OCI-LY1 (cell line): ENCODE results near the gene PPIP5K1.

Experiments
- H2AFZ ChIP-seq: fragments of 200-600 bp; sonication (generic), shearing (Covaris generic); 2 replicates; pipeline ENCODE4 v1.6.0; 2014; ENCODE audit warnings: antibody characterized with exemption, mild to moderate bottlenecking, low read length
- H3F3A ChIP-seq: fragments of 200-600 bp; sonication (generic), shearing (Covaris generic); 2 replicates; pipeline ENCODE4 v1.6.0; 2014; ENCODE audit warnings: mild to moderate bottlenecking, antibody characterized with exemption, low read length, moderate library complexity; ENCODE audit not compliant: insufficient read depth
- H3K27ac ChIP-seq: fragments of 200-600 bp; sonication (generic); 2 replicates; pipeline ENCODE4 v1.5.1; 2014; ENCODE audit warnings: low read length, mixed run types, mild to moderate bottlenecking, low read depth; ENCODE audit not compliant: poor library complexity, severe bottlenecking
- H3K27me3 ChIP-seq: fragments of 200-600 bp; sonication (generic); 2 replicates; pipeline ENCODE4 v1.6.0; 2014; ENCODE audit warnings: antibody characterized with exemption, mild to moderate bottlenecking, low read length, moderate library complexity; ENCODE audit not compliant: insufficient read depth
- H3K36me3 ChIP-seq: fragments of 200-600 bp; sonication (generic); 2 replicates; pipeline ENCODE4 v1.6.1; 2014; ENCODE audit warnings: mild to moderate bottlenecking, antibody characterized with exemption, low read length, moderate library complexity, mixed read lengths; ENCODE audit not compliant: insufficient read depth
- H3K4me1 ChIP-seq: fragments of 200-600 bp; sonication (generic); 2 replicates; pipeline ENCODE4 v1.5.1; 2014; ENCODE audit warnings: mild to moderate bottlenecking, low read length, moderate library complexity; ENCODE audit not compliant: insufficient read depth, severe bottlenecking
- H3K4me2 ChIP-seq: fragments of 200-600 bp; sonication (generic), shearing (Covaris generic); 2 replicates; pipeline ENCODE4 v1.6.1; 2014; ENCODE audit warnings: low read length
- H3K4me3 ChIP-seq: fragments of 200-600 bp; sonication (generic); 2 replicates; pipeline ENCODE4 v1.5.1; 2014; ENCODE audit warnings: low read length, low read depth, mild to moderate bottlenecking, mixed read lengths; ENCODE audit not compliant: poor library complexity, severe bottlenecking
- H3K79me2 ChIP-seq: fragments of 200-600 bp; shearing (Covaris generic); 2 replicates; pipeline ENCODE4 v1.6.1; 2016; ENCODE audit warnings: mixed run types, low read length, mixed read lengths; ENCODE audit not compliant: insufficient read depth
- H3K9ac ChIP-seq: fragments of 200-600 bp; sonication (generic), shearing (Covaris generic); 2 replicates; pipeline ENCODE4 v1.6.1; 2014; ENCODE audit warnings: mild to moderate bottlenecking, low read length, mixed read lengths
- H3K9me2 ChIP-seq: fragments of 200-600 bp; sonication (generic), shearing (Covaris generic); 2 replicates; pipeline ENCODE4 v1.6.1; 2014; ENCODE audit warnings: low read depth, mild to moderate bottlenecking, low read length, mixed read lengths
- H3K9me3 ChIP-seq: fragments of 200-600 bp; shearing (Covaris generic); 2 replicates; pipeline ENCODE4 v1.6.1; 2014; ENCODE audit warnings: low read length, mixed read lengths
- H4K20me1 ChIP-seq: fragments of 200-600 bp; sonication (generic), shearing (Covaris generic); 2 replicates; pipeline ENCODE4 v1.6.0; 2016; ENCODE audit warnings: mild to moderate bottlenecking, low read length; ENCODE audit not compliant: insufficient read depth
- EZH2 ChIP-seq: fragments of 200-600 bp; sonication (generic), shearing (Covaris generic); IDR thresholded peaks from 2 replicates; pipeline ENCODE4 v1.8.0; 2017; ENCODE audit warnings: borderline replicate concordance, mixed run types, mild to moderate bottlenecking, antibody characterized with exemption, low read length, moderate library complexity, mixed read lengths
- TF ChIP-seq, protein P1 (sequence below): fragments of 200-600 bp; sonication (generic), shearing (Covaris generic); IDR thresholded peaks from 2 replicates; pipeline ENCODE4 v1.5.1; 2017; ENCODE audit warnings: mild to moderate bottlenecking, antibody characterized with exemption, low read length, moderate library complexity, mixed read lengths

PPIP5K1 gene

DNA sequence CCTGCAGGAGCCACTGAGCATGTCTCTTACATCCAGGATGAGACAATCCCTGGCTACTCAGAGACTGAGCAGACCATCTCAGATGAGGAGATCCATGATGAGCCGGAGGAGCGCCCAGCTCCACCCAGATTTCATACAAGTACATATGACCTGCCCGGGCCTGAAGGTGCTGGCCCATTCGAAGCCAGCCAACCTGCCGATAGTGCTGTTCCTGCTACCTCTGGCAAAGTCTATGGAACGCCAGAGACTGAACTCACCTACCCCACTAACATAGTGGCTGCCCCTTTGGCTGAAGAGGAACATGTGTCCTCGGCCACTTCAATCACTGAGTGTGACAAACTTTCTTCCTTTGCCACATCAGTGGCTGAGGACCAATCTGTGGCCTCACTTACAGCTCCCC, 66.4 kb downstream of the PPIP5K1 start:
- Histone ChIP-seq H3K9ac (no peak overlapping the region), H3K4me1 (peaks cover 10% of the 10 kb centered on the region), H3K36me3 (peaks cover 16% of the 10 kb centered on the region; the same call in 1 of the 2 replicates), H2AFZ (no peak overlapping the region), H3K9me2 (no peaks in the 10 kb centered on the region), H3F3A (no peaks in the 10 kb centered on the region), H3K27me3 (no peaks in the 10 kb centered on the region), H3K79me2 (no peaks in the 10 kb centered on the region), H4K20me1 (no peaks in the 10 kb centered on the region), H3K9me3 (no peaks in the 10 kb centered on the region), H3K4me3 (no peak overlapping the region), H3K27ac (no peak overlapping the region), H3K4me2 (no peak overlapping the region)
- TF ChIP-seq, protein P1, sequence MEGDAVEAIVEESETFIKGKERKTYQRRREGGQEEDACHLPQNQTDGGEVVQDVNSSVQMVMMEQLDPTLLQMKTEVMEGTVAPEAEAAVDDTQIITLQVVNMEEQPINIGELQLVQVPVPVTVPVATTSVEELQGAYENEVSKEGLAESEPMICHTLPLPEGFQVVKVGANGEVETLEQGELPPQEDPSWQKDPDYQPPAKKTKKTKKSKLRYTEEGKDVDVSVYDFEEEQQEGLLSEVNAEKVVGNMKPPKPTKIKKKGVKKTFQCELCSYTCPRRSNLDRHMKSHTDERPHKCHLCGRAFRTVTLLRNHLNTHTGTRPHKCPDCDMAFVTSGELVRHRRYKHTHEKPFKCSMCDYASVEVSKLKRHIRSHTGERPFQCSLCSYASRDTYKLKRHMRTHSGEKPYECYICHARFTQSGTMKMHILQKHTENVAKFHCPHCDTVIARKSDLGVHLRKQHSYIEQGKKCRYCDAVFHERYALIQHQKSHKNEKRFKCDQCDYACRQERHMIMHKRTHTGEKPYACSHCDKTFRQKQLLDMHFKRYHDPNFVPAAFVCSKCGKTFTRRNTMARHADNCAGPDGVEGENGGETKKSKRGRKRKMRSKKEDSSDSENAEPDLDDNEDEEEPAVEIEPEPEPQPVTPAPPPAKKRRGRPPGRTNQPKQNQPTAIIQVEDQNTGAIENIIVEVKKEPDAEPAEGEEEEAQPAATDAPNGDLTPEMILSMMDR: no peak
- no peak for TF ChIP-seq EZH2

DNA sequence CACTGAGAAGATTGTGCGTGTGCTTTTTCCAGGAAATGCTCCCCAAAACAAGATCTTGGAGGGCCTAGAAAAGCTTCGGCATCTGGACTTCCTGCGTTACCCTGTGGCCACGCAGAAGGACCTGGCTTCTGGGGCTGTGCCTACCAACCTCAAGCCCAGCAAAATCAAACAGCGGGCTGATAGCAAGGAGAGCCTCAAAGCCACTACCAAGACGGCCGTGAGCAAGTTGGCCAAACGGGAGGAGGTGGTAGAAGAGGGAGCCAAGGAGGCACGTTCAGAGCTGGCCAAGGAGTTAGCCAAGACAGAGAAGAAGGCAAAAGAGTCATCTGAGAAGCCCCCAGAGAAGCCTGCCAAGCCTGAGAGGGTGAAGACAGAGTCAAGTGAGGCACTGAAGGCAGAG, 67.8 kb downstream of the PPIP5K1 start:
- no peaks in the 10 kb centered on the region for H3F3A ChIP-seq
- no peaks in the 10 kb centered on the region for H3K9me3 ChIP-seq
- H3K9me2 ChIP-seq: no peaks in the 10 kb centered on the region
- no peak overlapping the region for H3K27ac ChIP-seq
- TF ChIP-seq, protein P1: no peak
- no peak for TF ChIP-seq EZH2
- H3K36me3 ChIP-seq: peaks cover 16% of the 10 kb centered on the region; the same call in 1 of the 2 replicates
- no peak overlapping the region for H3K4me3 ChIP-seq
- H3K4me1 ChIP-seq: peaks cover 19% of the 10 kb centered on the region
- H3K9ac ChIP-seq: no peak overlapping the region
- no peaks in the 10 kb centered on the region for H4K20me1 ChIP-seq
- no peaks in the 10 kb centered on the region for H3K27me3 ChIP-seq
- H2AFZ ChIP-seq: no peak overlapping the region
- no peaks in the 10 kb centered on the region for H3K79me2 ChIP-seq
- no peak overlapping the region for H3K4me2 ChIP-seq

DNA sequence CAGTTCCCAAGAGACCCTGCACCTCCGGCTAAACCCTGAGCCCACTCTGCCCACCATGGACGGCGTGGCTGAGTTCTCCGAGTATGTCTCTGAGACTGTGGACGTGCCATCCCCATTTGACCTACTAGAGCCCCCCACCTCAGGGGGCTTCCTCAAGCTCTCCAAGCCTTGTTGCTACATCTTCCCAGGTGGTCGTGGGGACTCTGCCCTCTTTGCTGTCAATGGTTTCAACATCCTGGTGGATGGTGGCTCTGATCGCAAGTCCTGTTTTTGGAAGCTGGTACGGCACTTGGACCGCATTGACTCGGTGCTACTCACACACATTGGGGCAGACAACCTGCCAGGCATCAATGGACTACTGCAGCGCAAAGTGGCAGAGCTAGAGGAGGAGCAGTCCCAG, 68.6 kb downstream of the PPIP5K1 start:
- peaks cover 16% of the 10 kb centered on the region; the same call in 1 of the 2 replicates for H3K36me3 ChIP-seq
- H3K79me2 ChIP-seq: no peaks in the 10 kb centered on the region
- H3F3A ChIP-seq: no peaks in the 10 kb centered on the region
- H2AFZ ChIP-seq: no peak overlapping the region
- peaks cover 28% of the 10 kb centered on the region for H3K4me1 ChIP-seq
- no peak overlapping the region for H3K4me2 ChIP-seq
- H3K27ac ChIP-seq: no peak overlapping the region
- TF ChIP-seq, protein P1: no peak
- TF ChIP-seq EZH2: no peak
- H3K9me3 ChIP-seq: no peaks in the 10 kb centered on the region
- H3K27me3 ChIP-seq: no peaks in the 10 kb centered on the region
- H3K9ac ChIP-seq: no peak overlapping the region
- H3K9me2 ChIP-seq: no peaks in the 10 kb centered on the region
- H4K20me1 ChIP-seq: no peaks in the 10 kb centered on the region
- H3K4me3 ChIP-seq: no peak overlapping the region
